HG03103 (cell line): ENCODE results near the gene NAV2.

ENCODE experiments used
- ATAC-seq: cut with Tn5 transposase; IDR thresholded peaks from one replicate; pipeline ENCODE4 v1.9.1; 2021; ENCODE audit warnings: low read depth; ENCODE audit not compliant: unreplicated experiment

The NAV2 gene

DNA sequence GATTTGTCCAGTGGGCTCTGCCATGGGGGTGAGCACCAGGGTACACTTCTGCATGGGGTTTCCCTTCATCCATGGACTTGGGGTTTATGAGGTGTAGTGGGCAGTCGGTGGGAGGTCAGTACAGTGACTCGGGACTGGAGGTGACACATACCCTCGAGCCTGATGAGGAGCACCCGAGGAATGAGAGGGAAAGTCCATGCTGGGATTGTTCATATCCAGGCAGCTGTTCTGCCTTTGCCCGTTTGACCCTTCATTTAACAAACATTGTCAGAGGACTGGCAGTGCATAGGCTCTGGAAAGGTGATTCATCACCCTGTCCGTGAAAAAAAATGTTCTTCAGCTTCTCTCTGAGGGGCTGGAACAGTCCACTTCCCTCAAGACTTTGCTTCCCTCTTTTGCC, 2.7 kb downstream of the NAV2 start:
- ATAC-seq = no peak

- no peak for ATAC-seq
Measured at GRCh38 chr11:19718051-19718450, 5.4 kb downstream of the NAV2 start.

DNA sequence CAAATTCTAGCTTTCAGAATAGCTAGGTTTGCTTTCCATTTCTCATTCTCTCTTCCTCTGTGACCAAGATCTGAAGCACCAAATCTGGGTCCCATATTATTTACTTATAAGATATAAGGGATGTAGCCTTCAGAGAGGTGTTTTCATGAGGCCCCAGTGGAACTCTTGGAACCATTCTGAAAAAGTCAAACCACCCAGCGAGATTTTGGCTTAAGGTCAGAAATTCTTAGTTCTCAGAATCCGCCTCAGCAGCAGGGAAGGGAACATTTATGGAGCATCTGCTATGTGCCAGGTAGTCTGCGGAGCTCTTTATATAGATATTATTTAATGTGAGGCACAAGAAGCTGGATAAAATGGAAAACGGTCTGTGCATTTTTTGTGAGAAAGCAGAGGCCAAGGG, 6.3 kb downstream of the NAV2 start:
- ATAC-seq = no peak

- no peak for ATAC-seq
Measured at GRCh38 chr11:19719960-19720359, 7.3 kb downstream of the NAV2 start.

DNA sequence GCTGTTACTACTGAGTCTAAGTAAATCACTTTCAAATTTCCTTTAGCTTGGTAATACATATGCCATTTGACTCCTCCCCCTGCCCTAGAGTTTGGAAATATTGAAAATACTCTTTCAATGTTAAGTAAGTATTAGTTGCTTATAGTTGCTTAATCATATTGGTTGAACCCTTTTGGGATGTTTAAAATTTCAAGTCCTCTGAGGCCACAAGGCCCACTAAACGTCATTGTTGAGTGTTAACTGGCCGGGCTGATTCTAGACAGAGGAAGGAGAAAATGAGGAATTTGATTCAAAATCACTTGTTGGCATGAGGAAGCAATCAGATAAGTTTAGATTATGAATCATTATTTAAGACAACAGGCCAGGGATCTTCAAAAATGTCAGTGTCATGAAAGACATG, 8.5 kb downstream of the NAV2 start:
- ATAC-seq = no peak

DNA sequence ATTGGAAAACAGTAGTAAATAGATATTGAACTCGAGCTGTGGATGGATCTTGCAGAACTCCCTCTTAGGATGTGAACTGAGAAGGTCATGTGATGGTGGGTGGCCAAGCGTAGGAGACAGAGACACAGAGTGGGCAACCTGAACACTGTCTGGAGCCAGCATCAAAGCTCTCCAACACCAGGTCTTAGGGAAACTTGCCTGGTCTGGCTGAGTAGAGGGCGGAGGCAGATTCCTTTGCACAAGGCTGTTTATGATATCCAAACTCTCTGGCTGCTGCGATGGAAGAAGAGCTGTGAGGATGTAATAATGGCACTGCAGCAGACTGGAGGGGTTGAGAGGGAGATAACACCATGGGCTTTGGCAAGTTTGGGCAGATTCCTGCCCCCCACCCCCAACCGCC, 10.1 kb downstream of the NAV2 start:
- no peak for ATAC-seq

DNA sequence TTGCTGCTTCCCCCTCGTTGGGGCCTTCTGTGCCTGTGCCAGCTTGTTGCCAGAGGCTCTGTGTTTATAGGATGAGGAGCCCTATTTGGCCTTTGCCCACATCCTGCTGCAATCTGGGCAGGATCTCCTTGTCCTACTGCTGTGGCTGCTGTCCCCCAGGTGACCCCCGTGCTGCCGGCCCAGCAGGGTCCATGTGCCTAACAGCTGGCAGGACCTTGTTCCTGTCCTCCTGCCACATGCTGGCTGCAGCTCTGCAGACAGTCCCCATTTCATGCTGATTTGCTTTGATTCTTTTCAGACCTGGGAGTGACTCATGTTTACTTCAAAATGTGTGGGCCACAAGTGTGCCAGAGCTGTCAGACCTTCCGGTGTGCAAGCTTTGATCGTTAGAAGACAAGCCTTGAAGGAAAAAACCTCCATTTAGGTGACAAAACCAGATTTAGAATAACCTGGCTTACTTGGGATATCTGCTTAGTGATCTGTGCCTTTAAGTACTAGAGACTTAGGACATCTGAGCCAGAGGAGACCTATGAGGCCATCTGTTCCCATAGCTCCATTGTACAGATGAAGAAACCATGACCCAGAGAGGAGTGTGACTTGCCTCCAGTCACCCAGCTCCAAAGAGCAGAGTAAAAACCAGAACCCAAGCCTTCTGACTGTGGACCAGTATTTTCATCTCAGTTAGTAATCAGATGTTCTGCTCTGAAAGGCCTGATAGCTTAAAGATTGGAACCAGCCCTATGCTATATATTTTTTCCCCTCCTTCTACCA, 11.1 kb downstream of the NAV2 start:
- no peak for ATAC-seq

GRCh38 chr11:19724765-19725164, 12.1 kb downstream of the NAV2 start:
- no peak for ATAC-seq

GRCh38 chr11:19725379-19726079, 12.9 kb downstream of the NAV2 start:
- ATAC-seq = no peak

- ATAC-seq = no peak
Measured at GRCh38 chr11:19727246-19727645, 14.6 kb downstream of the NAV2 start.

DNA sequence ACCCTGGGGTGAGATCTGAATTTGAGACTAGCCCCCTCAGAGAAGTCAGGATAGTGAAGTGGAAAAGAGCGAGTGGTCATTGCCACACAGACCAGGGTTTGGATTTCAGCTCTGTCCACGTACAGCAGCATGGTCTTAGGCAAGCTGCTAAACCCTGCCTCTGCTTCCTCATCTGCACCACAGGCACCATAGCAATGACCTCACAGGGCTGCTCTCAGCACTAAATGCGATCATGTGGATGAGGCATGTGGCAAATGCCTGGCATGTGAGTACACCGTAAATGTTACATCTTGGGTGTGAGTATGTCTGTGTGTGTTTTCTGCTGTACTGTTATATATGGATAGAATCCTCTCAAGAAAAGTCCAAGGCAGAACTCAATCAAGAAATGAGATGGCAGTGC, 15.8 kb downstream of the NAV2 start:
- no peak for ATAC-seq

GRCh38 chr11:19729141-19729540, 16.5 kb downstream of the NAV2 start:
- no peak for ATAC-seq

- no peak for ATAC-seq
Measured at GRCh38 chr11:19730373-19730772, 17.7 kb downstream of the NAV2 start.

DNA sequence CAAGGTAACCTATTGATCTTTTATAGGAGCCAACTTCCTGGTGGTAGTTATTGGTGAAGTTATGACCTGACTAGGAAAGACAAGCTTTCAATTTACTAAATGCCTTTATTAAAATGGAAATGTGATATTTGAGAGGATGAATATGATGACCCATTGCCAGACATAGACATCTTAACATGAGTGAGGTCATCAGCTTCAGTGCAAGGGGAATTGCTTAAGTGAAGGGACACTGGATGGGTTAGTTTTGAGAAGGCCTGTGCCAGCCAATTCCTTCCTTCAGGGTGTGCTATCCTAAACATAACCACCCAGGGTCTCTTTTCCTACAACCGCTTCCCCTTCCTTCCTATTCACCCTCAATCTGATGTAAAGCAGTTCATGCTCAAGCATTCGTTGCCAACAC, 21.5 kb downstream of the NAV2 start:
- no peak for ATAC-seq

DNA sequence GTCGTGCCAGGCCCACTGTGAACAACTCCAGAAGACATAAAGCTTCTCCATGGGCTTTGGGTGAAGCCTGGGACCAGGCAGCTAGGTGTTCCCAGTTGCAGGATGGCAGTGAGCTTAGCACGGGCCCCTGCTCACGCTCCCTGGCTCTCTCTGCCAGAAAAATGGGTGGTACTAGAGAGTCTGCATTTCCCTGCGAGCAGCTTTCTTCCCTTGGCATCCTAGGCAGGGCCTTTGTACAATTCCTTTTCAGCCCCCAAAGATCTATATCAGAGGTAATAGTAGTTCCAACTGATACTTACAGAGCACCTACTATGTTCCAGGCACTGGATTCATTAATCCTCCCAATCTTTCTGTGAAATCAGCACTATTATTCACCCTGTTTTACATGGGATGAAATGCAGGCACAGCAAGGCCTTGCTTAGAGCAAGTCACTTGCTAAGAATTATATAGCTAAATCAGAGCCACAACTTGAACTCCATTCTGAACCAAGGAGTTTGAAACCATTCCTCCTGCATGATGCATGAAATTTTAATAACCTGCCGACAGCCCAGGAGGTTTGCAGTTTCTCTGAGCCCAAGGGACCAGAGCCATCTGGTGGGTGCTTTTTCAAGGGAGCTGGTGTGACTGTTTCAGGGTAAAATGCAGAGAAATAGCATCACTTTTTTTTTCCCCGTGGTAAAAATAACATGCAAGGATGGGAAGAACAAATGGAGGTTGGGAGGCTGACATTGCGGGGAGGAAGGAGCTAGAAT, 22.7 kb downstream of the NAV2 start:
- no peak for ATAC-seq

DNA sequence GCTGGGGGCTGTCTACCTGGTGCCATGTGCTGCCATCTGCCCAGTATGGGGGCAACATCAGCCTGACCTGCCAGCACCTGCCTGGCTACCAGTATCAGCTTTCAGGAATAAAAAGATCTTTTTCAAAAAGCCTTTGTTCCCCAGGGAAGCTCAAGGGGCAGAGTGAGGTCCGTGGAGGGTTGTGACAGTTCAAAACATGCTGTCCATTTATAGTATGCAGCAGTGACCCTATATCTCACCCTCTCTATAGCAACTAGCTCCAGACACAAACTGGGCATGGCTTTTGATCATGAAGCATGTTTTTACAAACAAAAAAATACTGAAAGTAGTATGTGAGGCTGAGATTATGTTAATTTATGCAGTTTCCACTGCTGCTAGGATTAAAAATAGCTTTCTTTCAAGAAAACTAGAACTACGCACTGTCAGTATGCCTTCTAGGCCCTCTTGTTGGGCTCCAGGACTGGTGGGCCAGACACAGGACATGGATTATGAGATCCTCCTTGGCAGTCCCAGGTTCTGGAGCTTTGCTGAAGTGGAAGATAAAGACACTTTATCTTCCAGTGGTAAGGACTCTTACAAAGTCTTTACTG, 23.4 kb downstream of the NAV2 start:
- ATAC-seq = no peak

GRCh38 chr11:19736831-19737230, 24.2 kb downstream of the NAV2 start:
- ATAC-seq = no peak

- no peak for ATAC-seq
Measured at GRCh38 chr11:19737575-19737974, 24.9 kb downstream of the NAV2 start.

DNA sequence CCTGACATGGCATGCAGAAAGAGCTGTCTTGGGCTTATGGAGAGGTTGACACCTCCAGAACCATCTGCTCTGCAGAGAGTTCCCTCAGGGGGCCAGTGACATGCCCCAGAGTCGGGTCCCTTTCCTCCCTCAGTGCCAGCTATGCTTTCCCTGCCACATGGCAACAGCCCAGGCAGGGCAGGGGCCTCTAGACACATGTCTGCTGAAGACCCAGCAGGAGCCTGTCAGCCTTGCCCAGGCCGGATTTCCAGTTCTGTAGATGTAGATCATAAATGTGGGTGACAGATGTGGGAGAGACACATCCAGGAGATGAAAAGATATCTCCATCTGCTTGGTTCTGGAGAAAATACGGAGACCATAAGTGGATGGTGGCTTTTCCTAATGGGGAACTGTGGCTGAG, 25.5 kb downstream of the NAV2 start:
- no peak for ATAC-seq

DNA sequence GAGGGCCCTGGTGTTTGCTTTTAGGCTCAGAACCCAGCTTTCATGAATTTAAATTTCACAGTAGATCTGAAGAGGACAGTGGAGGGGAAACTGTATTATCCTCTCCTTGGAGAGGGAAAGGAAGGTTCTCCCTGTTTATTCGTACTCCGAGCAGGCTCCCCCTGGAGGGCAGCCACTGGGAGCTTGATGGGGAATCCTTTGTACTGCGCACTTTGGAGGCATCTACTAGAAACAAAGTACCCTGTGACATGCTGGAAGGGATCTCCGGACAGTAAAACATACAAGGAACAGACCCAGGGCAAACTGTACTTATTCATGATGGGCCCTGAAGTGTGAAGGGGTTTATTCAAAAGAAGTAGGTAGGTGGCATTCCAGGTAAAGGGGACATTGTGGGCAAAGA, 27.2 kb downstream of the NAV2 start:
- ATAC-seq = no peak

DNA sequence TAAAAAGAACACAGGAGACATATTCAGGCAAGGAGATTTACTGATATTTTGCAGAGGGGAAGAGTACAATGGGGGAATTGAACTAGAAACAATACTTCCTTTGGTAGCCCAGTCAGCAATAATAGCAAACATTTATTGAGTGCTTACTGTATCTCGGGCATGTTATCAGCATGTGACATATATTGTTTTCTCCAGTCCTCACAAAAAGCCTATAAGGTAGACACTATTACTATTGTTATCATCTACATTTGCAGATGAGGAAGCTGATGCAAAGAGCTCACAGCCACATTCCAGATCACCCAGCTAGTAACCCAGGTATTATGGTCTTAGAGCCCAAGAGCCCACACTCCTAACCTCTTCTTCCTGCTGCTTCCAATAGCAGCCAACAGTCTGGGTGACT, 27.9 kb downstream of the NAV2 start:
- ATAC-seq = no peak
